HG02571 (cell line): ENCODE data around the gene SAMD11.

ENCODE experiments used
- ATAC-seq: cut with Tn5 transposase; IDR thresholded peaks from one replicate; pipeline ENCODE4 v1.9.1; 2021; ENCODE audit warnings: mild to moderate bottlenecking, moderate library complexity; ENCODE audit not compliant: unreplicated experiment

SAMD11 gene

GRCh38 chr1:916173-917075 lies 7.3 kb upstream of the SAMD11 start:
- ATAC-seq: no peak

- no peak for ATAC-seq
Observed at GRCh38 chr1:917076-917459, 6.7 kb upstream of the SAMD11 start.

- ATAC-seq: no peak
Observed at GRCh38 chr1:917466-918091, 6.1 kb upstream of the SAMD11 start.

GRCh38 chr1:918353-918752 lies 5.4 kb upstream of the SAMD11 start:
- no peak for ATAC-seq

GRCh38 chr1:918843-919242 lies 4.9 kb upstream of the SAMD11 start:
- no peak for ATAC-seq

GRCh38 chr1:919271-919872 lies 4.4 kb upstream of the SAMD11 start:
- ATAC-seq: no peak

- ATAC-seq: no peak
Observed at GRCh38 chr1:920010-920409, 3.7 kb upstream of the SAMD11 start.

- no peak for ATAC-seq
Observed at GRCh38 chr1:920521-920920, 3.2 kb upstream of the SAMD11 start.

GRCh38 chr1:921011-921837 lies 2.5 kb upstream of the SAMD11 start:
- no peak for ATAC-seq

- ATAC-seq: no peak
Observed at GRCh38 chr1:923991-924655, 400 bp downstream of the SAMD11 start.

- ATAC-seq: no peak
Observed at GRCh38 chr1:924656-925560, 1.2 kb downstream of the SAMD11 start.

- no peak for ATAC-seq
Observed at GRCh38 chr1:925561-926421, 2.1 kb downstream of the SAMD11 start.

GRCh38 chr1:927234-927633 lies 3.5 kb downstream of the SAMD11 start:
- ATAC-seq: no peak

GRCh38 chr1:927748-928147 lies 4.0 kb downstream of the SAMD11 start:
- ATAC-seq: no peak

- ATAC-seq: no peak
Observed at GRCh38 chr1:928825-929661, 5.3 kb downstream of the SAMD11 start.

- ATAC-seq: no peak
Observed at GRCh38 chr1:929712-930632, 6.2 kb downstream of the SAMD11 start.
